Hypothalamus (tissue), 51 donors: ENCODE data around the gene SYTL2.
"Not testable (repeated sequence)": the region's sequence is repeated elsewhere in the genome, so short reads cannot be mapped to it uniquely, and the experiment has no call there.

Source experiments
- DNase-seq, 51 donors: peaks; one replicate each; lab custom pipeline; 2025; lab: John Stamatoyannopoulos, UW

The SYTL2 gene

GRCh38 chr11:85798361-85798760 is 12.6 kb downstream of the SYTL2 start:
- DNase-seq = no peak

DNA sequence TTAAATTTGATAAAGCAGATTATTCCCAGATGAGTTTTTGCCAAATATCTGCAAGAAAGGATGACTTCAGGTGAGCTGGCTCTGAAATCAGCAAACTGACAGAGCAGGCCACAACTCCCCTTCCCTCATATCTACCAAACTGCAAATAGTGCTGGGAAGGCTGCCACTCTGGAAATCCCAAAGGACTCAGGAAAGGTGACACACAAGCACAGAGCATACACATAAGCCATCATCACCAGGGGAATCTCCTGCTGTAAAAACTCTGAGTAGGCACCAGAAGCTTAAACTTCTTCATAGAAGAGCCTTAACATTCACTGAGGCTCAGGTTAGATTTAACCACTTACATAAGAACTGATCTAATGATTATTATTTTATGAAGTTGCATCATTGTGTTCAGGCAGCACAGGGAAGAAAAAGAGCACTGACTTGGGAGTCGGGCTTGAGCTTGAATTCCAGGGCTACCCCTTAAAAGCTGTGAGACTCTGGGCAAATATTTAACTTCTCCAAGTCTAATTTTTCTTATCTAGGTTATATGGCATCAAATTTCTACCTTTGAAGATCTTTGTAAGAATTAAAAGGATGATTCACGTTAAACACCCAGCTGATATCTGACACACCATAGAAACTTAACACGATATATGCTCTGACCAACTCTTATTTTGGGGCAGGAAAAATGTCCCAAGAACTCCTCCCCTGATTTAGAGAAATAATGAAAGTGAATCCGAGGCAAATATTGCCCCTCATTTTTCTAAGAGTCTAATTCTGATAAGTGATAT is 15.0 kb downstream of the SYTL2 start:
- DNase-seq = no peak

- no peak for DNase-seq
Measured at GRCh38 chr11:85791409-85791990, 19.4 kb downstream of the SYTL2 start.

DNA sequence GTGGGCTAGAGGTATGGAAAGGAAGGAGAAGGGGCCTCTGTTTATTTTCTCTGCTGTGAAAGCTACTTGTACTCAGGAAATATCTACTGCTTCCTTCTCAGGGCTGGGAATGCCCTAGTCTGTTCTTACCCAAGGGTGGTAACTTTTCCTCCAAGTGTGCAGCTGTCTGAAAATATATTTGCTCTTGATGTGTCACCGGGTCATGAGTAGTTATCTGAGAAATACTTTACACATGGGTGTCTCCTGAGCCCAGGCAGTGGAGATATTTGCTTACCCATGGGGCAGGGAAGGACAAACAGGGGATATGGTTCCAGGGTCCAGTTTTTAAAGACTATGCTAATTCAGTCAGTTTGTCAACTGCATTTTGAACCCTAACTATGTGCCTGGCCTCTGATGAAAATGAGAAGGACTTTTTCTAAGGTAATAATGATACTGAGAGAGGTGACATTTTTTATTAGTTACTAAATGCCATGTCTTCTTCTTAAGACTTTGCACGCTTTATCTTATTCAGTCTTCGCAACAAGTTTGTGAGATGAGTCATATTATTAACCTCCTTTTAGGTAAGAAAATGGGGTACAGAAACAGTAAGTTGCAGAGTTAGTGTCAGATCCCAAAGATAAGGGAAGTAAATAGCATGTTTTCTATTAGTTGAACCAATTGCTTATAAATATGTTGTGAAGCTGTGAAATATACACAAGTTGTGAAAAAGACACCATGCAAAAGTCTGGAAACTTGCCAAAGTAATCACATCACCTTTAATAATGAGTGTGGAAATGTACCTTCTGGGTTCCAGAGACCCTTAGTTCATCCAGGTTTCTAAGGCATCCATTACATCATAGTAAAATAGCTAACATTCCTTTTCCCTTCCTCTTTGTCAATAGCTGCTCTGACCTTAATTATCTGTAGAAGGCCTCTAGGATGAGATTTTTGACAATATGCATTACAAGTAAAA is 22.9 kb downstream of the SYTL2 start:
- DNase-seq = no peak

GRCh38 chr11:85787168-85787567 is 23.8 kb downstream of the SYTL2 start:
- no peak for DNase-seq

- no peak for DNase-seq
Measured at GRCh38 chr11:85784480-85785265, 26.3 kb downstream of the SYTL2 start.

- DNase-seq = no peak
Measured at GRCh38 chr11:85783758-85784157, 27.2 kb downstream of the SYTL2 start.

- DNase-seq = not testable (repeated sequence)
Measured at GRCh38 chr11:85780780-85781517, 30.0 kb downstream of the SYTL2 start.

DNA sequence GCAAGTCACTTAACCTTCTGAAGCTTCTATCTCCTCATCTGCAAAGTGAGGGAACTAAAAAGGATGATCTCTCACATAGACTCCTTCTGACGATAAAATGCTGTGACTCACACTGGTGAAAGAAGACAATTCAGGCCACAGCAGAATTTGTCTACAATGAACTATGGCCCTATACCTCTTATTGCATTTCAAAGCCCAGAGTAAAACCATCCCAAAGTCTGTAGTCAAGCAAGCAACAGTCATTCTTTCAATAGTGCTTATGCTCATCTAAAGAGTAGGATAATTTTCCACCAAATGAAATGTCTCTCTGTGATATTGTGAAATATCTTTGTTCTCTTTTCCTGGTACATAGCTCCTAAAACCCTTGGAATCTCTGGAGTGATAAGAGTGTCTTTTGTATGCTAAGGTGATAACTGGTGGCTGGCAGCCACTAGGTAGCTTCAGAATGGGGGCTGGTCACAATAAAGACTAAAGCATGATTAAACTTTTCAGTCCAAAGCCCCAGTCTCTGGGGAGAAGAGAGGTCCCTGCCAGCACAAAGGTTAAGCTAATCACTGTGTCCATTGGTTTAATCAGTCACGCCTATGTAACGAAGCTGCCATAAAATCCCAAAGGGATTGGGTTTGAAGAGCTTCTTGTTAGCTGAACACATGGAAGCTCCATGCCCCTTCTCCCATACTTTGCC is 30.8 kb downstream of the SYTL2 start:
- DNase-seq = no peak

DNA sequence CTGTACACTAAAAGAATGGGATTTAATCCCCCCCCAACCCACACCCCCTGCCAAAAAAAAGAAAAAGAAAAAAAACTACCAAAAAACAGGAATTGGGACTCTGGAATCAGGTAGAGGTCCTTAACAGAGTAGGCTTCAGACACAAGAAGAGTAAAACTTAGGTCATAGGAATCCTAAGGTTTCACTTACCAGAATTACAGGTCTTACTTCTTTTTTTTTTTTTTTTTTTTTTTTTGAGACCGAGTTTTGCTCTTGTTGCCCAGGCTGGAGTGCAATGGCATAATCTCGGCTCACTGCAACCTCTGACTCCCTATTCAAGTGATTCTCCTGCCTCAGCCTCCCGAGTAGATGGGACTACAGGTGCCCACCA is 33.4 kb downstream of the SYTL2 start:
- DNase-seq = not testable (repeated sequence)

DNA sequence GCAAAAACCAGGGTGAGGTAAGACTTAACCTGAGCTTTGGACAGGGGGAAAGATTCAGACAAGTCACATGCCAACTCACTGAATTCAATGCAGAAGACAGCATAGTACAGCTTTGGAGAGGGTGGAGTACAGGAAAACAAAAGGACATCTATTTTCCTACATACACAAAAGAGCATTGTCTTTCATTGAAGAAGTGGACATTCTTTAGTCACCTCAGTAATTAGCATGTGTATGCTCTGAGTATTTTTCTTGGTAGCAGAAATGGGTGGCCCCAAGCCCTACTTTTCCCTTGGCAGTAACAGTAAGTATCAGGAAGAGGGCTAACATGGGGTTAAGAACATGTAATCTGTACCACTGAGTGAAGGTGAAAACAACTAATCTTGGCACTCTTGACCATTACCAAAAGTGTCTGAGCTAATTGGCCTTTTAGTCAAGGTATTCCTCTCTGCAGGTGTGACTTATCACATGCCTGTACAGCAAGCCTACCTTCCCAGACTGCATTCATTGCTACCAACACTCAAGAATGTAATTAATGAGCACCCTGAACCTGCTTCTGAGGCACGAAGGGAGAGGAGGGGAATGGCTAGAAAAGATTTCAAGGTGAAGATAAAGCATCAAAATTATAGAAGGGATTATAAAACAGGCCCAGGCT is 33.9 kb downstream of the SYTL2 start:
- peak in 4 of 51 donors; percentile 3 to 44 (median 32) for DNase-seq

GRCh38 chr11:85774256-85775101 is 36.5 kb downstream of the SYTL2 start:
- no peak for DNase-seq

DNA sequence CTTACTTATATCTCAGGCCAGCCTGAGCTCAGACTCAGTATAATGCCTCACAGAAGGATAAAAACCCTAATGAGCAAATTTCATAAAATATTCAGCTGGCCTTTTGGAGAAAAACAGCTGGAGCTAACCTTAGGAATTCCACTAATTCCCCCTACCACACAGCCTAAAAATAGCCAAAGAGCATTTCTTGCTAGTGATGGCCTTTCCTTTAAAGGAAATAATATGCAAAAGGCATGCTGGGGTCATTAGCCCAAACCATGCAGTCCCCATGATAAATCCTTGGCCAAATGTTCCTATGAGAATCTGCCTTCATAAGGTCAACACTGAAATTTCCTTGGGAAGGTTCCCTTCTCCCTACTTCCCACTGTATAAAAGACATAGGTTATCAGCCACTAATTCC is 38.2 kb downstream of the SYTL2 start:
- no peak for DNase-seq

DNA sequence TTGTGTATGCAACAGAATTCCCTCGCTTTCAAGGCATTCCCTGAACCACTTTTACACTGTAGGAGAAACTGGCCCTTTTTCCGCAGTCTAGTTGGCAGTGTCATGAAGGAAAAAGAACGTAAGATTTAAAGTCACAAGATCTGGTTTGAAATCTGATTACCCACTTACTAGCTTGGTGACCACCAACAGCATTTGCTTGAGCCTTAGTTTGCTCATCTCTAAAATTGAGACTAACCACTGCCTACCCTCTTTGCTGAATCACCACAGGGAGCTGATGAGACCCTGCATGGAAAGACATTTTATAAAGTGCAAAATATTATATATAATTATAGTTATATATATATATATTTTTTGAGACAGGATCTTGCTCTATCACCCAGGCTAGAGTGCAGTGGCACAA is 39.4 kb downstream of the SYTL2 start:
- DNase-seq = no peak

- DNase-seq = no peak
Measured at GRCh38 chr11:85769771-85770170, 41.2 kb downstream of the SYTL2 start.

DNA sequence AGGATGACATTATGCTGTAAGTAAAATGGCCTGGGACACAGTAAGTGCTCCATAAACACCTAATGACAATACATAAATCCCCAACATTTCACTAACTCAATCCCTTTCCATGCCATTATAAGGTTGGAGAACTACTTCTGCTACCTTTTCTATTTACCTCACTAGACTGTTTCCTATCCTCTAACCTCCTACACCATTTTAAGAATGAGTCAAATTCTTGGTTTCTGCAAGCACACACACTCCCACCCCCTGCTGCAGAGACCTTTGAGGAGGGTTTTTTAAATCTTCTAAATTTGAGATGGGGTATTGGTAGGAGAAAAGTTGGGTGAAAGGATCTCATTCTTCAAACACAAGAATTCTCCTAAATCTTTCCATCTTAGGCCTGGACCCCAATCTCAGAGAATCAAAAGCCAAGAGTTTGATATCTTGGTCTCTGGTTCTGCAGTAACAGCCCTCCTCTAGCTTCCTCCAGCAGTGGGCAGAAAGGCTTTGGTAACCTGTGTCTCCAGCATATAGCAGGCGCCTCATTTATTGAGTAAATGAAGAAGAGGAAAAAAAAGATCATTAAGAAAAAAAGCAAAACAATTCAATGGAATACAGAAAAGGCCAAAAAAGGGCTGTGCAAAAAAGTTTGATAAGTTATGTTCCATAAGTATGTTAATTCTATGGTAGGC is 42.3 kb downstream of the SYTL2 start:
- DNase-seq = no peak

DNA sequence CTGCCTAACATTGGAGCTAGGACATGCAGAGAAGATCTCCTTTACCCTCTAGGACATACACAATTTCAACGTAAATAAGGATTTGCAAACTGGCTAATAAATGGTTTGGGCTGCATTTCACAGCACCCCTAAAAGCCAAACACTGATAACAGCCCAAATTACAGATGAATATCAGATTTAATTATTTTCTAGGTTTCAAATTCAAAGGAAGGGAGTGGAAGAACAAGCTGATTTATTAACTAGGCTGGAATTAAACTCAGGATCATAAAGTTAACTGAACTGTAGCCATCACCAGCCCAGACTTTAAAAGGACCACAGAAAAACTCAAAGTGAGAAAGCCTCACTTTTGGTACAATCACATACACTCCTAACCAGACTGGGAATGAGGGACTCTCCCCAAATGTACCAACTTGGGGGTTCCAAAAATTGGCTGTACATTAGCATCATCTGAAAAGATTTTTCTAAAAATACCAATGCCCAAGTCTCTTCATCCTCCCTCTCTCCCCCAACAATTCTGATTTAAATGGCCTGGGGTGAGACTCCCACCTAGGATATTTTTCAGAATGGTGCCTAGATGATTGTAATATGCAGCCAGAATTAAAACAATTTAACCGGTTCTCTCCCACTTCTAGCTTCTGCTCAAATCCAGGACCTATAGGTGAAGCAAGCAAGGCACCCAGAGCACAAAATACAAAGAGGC is 43.5 kb downstream of the SYTL2 start:
- no peak for DNase-seq
